SK-N-MC (cell line): Measurements from ENCODE around the gene UBE2U.
"Not testable (repeated sequence)": the region's sequence is repeated elsewhere in the genome, so short reads cannot be mapped to it uniquely, and the experiment has no call there.

ENCODE experiments used
- DNase-seq: peaks from one replicate; pipeline ENCODE4 v3.0.0-alpha.2; 2011; ENCODE audit warnings: low read depth, low spot score
- H3K27ac ChIP-seq: fragments of 200-600 bp; sonication (generic); 2 replicates; pipeline ENCODE4 v1.5.1; 2016; ENCODE audit warnings: mixed run types
- H3K36me3 ChIP-seq: fragments of 200-600 bp; sonication (generic); 2 replicates; pipeline ENCODE4 v1.6.1; 2017; ENCODE audit warnings: antibody characterized with exemption, low read length, mixed read lengths; ENCODE audit not compliant: insufficient read depth
- H3K4me3 ChIP-seq: fragments of 200-600 bp; sonication (generic); 2 replicates; pipeline ENCODE4 v1.5.1; 2016
- H3K9ac ChIP-seq: fragments of 200-600 bp; sonication (generic); 2 replicates; pipeline ENCODE4 v1.8.0; 2017; ENCODE audit warnings: mixed run types, mixed read lengths; ENCODE audit not compliant: insufficient read length
- H3K9me3 ChIP-seq: fragments of 200-600 bp; sonication (generic); 2 replicates; pipeline ENCODE4 v1.6.1; 2017; ENCODE audit warnings: low read depth, mild to moderate bottlenecking, antibody characterized with exemption, low read length, moderate library complexity, mixed read lengths
- EZH2 ChIP-seq: fragments of 200-600 bp; sonication (generic); IDR thresholded peaks from one replicate; pipeline ENCODE4 v1.6.1; 2017; ENCODE audit warnings: antibody characterized with exemption
- FOXP2 ChIP-seq: optimal IDR thresholded peaks from 2 replicates; pipeline ENCODE3; 2011; ENCODE audit warnings: mild to moderate bottlenecking, moderate library complexity; ENCODE audit not compliant: insufficient read depth; ENCODE audit errors: extremely low read length, control extremely low read depth
- POLR2AphosphoS5 ChIP-seq: IDR thresholded peaks from 2 replicates; pipeline ENCODE4 v1.6.1; 2012; ENCODE audit warnings: mild to moderate bottlenecking, low read depth, low read length, borderline replicate concordance

The UBE2U gene

GRCh38 chr1:64240206-64240605 is 36.8 kb downstream of the UBE2U start:
- no peak for DNase-seq
- H3K4me3 ChIP-seq, result no peak overlapping the region
- TF ChIP-seq POLR2AphosphoS5 (no peak), FOXP2 (no peak)

DNA sequence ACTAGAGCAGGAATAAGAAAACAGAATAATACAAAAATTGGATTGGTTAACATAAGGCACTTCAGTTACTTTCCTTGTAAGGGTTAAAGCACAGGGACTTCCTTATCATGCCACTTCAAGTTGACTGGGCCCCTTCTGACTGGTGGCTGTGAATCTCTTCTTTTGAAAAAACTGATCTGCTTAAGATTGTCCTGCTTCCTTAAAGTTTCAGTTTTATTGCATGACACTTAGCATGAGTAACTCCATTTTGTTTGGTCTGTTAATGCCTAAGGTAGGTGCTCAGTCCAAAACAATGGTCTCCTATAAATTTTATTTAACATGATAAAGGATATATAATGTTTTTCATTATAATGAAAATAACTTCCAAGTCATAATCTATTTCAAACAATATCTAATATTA is 37.6 kb downstream of the UBE2U start:
- no peaks in the 10 kb centered on the region for H3K36me3 ChIP-seq
- no peak overlapping the region for H3K9ac ChIP-seq
- no peak overlapping the region for H3K27ac ChIP-seq
- no peak overlapping the region for H3K4me3 ChIP-seq
- no peaks in the 10 kb centered on the region for H3K9me3 ChIP-seq
- TF ChIP-seq FOXP2, result no peak
- no peak for TF ChIP-seq POLR2AphosphoS5
- TF ChIP-seq EZH2, result no peak
- no peak for DNase-seq

More at GRCh38 chr1:64240206-64240605, 36.8 kb downstream of the UBE2U start:
- Histone ChIP-seq H3K9ac (no peak overlapping the region), H3K27ac (no peak overlapping the region), H3K36me3 (no peaks in the 10 kb centered on the region), H3K9me3 (no peaks in the 10 kb centered on the region)

GRCh38 chr1:64242895-64243756 is 39.7 kb downstream of the UBE2U start:
- peak overlapping the region; percentile 94 for H3K27ac ChIP-seq

DNA sequence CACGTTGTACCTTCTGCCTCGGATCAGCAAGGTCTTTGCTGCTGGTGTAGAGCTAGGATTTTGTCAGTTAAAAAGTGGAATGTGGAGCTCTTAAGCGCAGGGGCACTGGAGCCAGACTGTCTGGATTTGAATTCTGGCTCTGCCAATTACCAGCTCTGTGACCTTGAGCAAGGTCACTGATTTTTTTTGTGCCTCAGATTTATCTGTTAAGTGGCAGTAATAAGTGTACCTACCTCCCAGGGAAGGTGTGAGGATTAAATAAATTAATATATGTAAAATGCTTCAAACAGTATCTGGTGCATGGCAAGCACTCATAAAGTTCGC is 40.3 kb downstream of the UBE2U start:
- no peaks in the 10 kb centered on the region for H3K36me3 ChIP-seq
- no peak for DNase-seq
- H3K9ac ChIP-seq, result peak overlapping the region; percentile 22
- peak overlapping the region; percentile 67 for H3K4me3 ChIP-seq
- TF ChIP-seq FOXP2 (no peak), EZH2 (no peak), POLR2AphosphoS5 (no peak)
- H3K9me3 ChIP-seq, result no peaks in the 10 kb centered on the region
- peak overlapping the region; percentile 94 for H3K27ac ChIP-seq

More at GRCh38 chr1:64242895-64243756, 39.7 kb downstream of the UBE2U start:
- Histone ChIP-seq H3K9me3 (no peaks in the 10 kb centered on the region), H3K9ac (peak overlapping the region; percentile 22), H3K36me3 (no peaks in the 10 kb centered on the region), H3K4me3 (peak overlapping the region; percentile 67)
- DNase-seq, result peak; percentile 76
- no peak; the same call in 1 of the 2 replicates for TF ChIP-seq POLR2AphosphoS5
- no peak for TF ChIP-seq EZH2
- no peak for TF ChIP-seq FOXP2

- H3K9me3 ChIP-seq, result no peaks in the 10 kb centered on the region
- no peak for DNase-seq
- peak overlapping the region; percentile 70 for H3K4me3 ChIP-seq
- H3K9ac ChIP-seq, result peak overlapping the region; percentile 58
- no peak for TF ChIP-seq FOXP2
- no peak for TF ChIP-seq EZH2
- TF ChIP-seq POLR2AphosphoS5, result no peak
- peak overlapping the region; percentile 94 for H3K27ac ChIP-seq
- H3K36me3 ChIP-seq, result no peaks in the 10 kb centered on the region
Measured at GRCh38 chr1:64245495-64245894, 42.1 kb downstream of the UBE2U start.

GRCh38 chr1:64246294-64246917 is 43.0 kb downstream of the UBE2U start:
- peak overlapping the region; percentile 44 for H3K4me3 ChIP-seq
- no peaks in the 10 kb centered on the region for H3K9me3 ChIP-seq
- peak overlapping the region; percentile 94 for H3K27ac ChIP-seq
- no peaks in the 10 kb centered on the region for H3K36me3 ChIP-seq
- peak; percentile 80 for DNase-seq
- H3K9ac ChIP-seq, result peak overlapping the region; percentile 71
- TF ChIP-seq EZH2 (no peak), POLR2AphosphoS5 (no peak), FOXP2 (no peak)

GRCh38 chr1:64248065-64248464 is 44.6 kb downstream of the UBE2U start:
- Histone ChIP-seq H3K4me3 (peak overlapping the region; percentile 14; the same call in 1 of the 2 replicates), H3K36me3 (no peaks in the 10 kb centered on the region), H3K9me3 (no peaks in the 10 kb centered on the region), H3K27ac (peak overlapping the region; percentile 94), H3K9ac (peak overlapping the region; percentile 56)
- TF ChIP-seq FOXP2, result no peak
- TF ChIP-seq POLR2AphosphoS5, result no peak
- no peak for TF ChIP-seq EZH2
- no peak for DNase-seq

- H3K4me3 ChIP-seq, H3K9ac ChIP-seq, H3K9me3 ChIP-seq, H3K36me3 ChIP-seq, DNase-seq: not testable (repeated sequence)
- H3K27ac ChIP-seq, result peak overlapping the region; percentile 75; the same call in 1 of the 2 replicates
Measured at GRCh38 chr1:64250472-64250871, 47.0 kb downstream of the UBE2U start.
